Measurements from ENCODE around the gene CTBP2.

- TF ChIP-seq CTCF (IDR thresholded peaks at IDR 0.05; ENCODE audit: insufficient read depth, low read length, poor library complexity, severe bottlenecking), result no peak
- TF ChIP-seq EZH2phosphoT487 (conservative IDR thresholded peaks at IDR 0.05; ENCODE audit: low read length), result no peak
Observed at GRCh38 chr10:125206623-125207022, 46.3 kb upstream of the CTBP2 start.
